HUDEP-2 (cell line): ENCODE results near the gene SLC30A10.
"Not testable (repeated sequence)": the region's sequence is repeated elsewhere in the genome, so short reads cannot be mapped to it uniquely, and the experiment has no call there.

ENCODE experiments used
- DNase-seq, 76 experiments: peaks; one replicate each; lab custom pipeline; 2025; ENCODE audit not compliant: unreplicated experiment in 76 of 76; lab: John Stamatoyannopoulos, UW

SLC30A10 gene

DNA sequence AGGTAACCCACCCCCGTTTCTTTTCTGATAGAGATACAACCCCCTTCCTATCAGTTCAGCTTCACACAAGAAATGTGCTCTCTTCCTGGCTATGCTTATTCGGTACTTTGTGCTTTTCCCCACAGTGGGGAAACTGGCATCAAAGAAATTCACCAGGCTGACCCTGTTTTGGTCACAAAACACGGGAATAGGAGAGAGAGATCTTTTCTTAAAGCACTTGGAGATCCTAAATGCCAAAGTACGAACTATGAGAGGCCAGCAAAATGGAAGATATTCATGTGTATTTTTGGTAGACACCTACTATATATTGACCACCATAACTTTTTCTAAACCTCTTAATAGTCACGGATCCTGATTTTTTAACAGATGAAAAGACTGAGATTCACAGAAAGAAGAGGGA lies 30.0 kb downstream of the SLC30A10 start:
- DNase-seq, result no peak

DNA sequence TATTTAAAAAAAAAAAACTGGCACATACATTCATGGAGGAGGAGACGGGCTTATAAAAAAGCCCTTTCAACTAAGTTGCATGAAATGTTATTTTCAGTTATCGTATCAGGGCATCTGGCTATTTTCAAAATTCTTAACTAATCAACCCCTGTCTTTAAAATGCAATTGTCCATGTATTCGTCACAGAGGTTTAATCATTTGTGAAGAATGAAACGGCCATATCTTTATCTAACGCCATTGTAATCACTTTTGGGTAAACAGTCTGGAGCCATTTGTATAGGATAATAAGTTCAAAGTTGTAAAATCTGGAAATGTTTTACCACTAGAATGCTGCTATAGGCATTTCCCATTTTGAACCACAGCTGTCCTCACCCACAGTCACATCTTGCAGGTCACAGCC lies 30.4 kb downstream of the SLC30A10 start:
- DNase-seq, result no peak

DNA sequence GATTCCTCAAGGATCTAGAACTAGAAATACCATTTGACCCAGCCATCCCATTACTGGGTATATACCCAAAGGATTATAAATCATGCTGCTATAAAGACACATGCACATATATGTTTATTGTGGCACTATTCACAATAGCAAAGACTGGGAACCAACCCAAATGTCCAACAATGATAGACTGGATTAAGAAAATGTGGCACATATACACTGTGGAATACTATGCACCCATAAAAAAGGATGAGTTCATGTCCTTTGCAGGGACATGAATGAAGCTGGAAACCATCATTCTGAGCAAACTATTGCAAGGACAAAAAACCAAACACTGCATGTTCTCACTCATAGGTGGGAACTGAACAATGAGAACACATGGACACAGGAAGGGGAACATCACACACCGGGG lies 36.1 kb downstream of the SLC30A10 start:
- DNase-seq, result not testable (repeated sequence)

DNA sequence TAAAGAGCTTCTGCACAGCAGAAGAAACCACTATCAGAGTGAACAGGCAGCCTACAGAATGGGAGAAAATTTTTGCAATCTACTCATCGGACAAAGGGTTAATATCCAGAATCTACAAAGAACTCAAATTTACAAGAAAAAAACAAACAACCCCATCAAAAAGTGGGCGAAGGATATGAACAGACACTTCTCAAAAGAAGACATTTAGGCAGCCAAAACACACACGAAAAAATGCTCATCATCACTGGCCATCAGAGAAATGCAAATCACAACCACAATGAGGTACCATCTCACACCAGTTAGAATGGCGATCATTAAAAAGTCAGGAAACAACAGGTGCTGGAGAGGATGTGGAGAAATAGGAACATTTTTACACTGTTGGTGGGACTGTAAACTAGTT lies 36.5 kb downstream of the SLC30A10 start:
- DNase-seq, result not testable (repeated sequence)

DNA sequence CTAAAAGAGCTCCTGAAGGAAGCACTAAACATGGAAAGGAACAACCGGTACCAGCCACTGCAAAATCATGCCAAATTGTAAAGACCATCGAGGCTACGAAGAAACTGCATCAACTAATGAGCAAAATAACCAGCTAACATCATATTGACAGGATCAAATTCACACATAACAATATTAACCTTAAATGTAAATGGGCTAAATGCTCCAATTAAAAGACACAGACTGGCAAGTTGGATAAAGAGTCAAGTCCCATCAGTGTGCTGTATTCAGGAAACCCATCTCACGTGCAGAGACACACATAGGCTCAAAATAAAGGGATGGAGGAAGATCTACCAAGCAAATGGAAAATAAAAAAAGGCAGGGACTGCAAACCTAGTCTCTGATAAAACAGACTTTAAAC lies 39.7 kb downstream of the SLC30A10 start:
- not testable (repeated sequence) for DNase-seq

DNA sequence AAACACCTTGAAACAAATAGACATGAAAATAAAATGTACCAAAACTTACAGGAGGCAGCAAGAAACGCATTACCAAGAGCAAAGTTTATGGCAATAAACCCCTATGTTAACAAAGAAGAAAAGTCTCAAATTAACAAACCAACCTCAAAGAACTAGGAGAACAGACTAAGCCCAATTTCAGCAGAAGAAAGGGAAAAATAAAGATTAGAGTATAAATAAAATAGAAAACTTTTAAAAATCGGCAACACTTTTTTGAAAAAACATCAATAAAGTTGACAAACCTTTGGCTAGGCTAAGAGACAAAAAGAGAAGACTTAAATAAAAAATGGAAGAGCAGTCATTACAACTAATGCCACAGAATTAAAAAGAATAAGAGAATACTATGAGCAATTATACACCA lies 42.7 kb downstream of the SLC30A10 start:
- no peak for DNase-seq

DNA sequence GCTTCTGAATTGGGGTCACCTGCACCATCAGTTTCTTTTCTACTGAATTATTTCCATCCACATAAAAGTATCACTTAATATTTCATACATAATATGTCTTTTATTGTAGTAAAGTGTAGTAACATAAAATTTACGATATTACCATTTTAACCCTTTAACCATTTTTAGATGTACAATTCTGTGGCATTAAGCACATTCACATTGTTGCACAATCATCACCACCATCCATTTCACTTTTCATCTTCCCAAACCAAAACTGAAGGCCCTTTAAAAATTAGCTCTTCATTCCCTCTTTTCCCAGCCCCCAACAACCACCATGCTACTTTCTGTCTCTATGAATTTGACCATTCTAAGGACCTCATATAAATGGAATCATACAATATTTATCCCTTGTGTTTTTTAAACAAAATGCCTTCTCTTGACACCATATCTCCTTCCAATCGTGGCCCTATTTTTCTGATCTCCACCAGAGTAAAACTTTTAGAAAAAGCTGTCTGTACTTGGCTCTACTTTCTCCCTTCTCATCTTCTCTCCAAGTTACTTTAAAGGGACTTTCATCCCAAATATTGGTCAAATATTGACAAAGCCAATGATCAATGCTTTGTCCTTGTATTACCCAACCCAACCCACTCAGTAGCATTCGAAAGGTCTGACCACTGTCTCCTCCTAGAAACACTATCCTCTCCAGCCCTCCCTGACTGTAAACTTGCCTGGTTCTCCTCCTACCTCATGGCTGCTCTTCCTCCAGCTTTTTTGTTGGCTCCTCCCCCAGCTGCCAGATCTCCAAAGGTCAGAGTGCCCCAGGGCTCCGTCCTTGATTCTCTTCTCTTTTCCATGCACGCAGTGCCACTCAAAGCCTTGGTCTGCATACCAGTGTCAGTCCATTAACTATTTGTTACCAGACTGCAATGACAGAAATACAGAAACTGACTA lies 44.7 kb downstream of the SLC30A10 start:
- DNase-seq, result no peak

DNA sequence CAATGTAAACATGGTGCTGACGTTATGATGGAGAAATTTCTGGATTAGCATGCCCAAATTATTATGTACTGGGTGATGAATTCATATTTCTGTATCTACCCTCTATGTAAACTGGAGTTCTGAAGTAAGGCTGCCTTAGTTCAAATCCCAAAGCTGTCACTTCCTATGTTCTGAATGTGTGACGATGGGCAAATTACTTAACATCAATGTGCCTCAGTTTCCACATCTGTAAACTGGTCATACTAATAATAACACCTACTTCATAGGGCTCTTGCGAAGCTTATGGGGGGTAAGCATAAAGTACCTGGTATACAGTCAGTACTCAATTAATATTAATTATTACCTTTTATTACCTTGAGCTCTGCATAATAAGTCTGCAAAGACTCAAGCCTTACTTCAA lies 45.6 kb downstream of the SLC30A10 start:
- no peak for DNase-seq

DNA sequence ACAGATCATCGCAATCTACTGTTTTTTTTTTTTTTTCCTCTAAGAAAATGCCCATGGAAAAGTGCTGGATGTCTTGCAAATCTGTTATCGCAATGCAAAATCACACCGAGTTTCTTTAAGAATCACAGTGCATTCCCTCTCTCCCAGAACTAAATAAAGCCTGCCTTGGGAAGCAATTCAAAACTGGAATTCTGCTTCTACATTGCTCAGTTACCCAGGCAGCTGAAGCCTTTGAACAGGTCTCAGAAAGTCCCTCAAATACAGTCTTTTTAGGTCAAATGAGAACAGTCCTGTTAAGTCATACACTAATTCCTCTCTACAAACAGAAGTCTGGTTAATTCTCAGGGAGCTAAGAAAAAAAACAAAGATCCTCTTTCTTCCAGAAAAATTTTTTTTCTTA lies 46.3 kb downstream of the SLC30A10 start:
- no peak for DNase-seq

DNA sequence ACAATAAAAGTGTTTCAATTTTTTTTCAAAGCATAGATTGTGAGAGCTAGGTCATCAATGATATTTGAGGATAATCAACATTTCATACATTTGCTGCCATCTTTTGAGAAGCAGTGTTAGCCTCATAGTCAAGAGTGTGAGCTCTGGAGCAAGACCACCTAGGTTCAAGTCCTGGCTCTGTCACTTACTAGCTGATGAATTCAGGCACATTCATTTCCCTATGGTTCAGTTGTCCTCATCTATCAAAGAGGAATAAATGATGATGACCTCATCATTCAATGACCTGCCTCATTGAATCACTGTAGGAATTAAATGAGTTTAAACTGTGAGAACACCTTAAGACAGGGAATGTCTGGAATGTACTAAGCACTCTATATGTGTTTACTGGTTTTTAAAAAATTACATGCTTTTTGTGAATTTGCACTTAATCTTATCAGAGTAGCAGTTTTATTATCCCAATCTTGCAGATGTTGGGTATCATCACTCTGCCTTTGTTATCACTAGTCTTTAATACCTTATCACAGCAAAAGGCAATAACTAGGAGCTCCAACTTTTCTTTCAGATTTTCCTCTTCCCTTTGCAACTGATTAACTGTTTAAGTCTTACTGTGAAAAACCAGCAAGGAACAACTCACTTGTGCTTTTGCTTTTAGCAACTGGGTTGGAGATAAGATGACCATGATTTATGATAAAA lies 47.4 kb downstream of the SLC30A10 start:
- no peak for DNase-seq

DNA sequence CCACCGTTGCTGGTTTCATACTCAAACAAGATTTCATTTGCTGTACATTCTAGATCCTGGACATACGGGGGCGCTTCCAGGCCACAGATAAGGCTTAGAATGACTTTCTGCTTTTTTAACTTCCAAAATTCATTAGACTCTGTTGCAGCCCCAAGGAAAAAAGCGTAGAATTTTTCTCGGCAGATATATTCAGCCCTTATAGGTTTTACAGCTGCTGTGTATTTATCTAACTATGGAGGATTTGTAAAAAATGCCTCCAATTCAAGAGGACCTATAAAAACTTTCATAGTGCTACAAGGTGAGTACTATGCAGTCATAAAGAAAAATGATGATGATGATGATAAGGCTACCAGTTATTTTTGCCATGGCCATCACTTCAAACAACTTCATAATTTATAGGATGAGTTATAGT lies 51.6 kb downstream of the SLC30A10 start:
- peak in 39 of 76 experiments; percentile 1 to 59 (median 23) for DNase-seq

DNA sequence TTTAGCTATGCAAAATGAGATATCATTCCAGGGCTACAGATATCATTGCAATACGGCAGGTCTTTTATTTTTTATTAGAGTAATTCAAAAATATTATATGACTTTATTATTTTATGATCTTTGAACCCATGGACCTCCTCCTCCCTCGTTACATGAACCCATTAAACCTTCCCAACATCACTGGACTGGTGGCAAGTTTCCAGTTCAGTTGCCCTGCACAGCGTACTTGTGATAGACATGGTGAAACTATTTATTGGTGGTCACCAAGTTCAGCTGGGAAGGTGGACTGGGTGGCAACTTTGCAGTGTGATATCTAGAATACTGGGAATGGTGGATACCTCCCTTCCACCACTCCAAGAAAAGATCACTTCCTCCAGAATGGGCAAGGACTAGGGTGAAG lies 52.5 kb downstream of the SLC30A10 start:
- no peak for DNase-seq

DNA sequence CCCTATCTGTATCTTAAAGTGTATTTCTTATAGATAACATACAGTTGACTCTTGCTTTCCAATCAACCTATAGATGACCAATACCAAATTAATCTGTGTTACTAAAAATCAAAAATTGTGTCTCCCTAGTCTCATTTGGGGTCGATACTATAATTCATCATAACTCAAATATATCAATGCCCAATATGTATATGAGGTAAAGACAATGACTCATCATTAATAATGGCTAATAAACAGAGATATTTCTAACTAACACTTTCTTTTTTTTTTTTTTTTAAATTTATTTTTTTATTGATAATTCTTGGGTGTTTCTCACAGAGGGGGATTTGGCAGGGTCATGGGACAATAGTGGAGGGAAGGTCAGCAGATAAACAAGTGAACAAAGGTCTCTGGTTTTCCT lies 55.8 kb downstream of the SLC30A10 start:
- DNase-seq, result not testable (repeated sequence)

DNA sequence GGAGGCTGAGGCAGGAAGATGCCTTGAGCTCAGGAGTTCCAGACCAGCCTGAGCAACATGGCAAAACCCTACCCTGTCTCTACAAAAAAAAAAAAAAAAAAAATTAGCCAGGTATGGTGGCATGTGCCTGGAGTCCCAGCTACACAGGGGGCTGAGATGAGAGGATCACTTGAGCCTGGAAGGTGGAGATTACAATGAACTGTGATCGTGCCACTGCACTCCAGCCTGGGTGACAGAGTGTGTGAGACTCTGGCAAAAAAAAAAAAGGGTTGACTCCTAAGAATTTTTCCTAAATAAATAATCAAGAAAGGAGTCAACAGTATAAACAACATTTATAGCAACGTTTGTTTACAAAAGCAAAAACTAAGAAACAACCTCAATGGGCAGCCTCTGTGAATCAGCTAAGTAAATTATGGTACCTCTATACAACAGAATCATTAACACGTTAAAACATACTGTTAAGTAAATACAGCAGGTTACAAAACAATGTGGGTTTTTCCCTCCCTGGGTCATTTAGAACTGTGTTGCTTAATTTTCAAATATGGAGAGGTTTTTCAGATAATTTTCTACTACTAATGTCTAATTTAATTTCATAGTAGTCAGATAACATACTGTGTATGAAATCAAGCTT lies 56.8 kb downstream of the SLC30A10 start:
- no peak for DNase-seq

DNA sequence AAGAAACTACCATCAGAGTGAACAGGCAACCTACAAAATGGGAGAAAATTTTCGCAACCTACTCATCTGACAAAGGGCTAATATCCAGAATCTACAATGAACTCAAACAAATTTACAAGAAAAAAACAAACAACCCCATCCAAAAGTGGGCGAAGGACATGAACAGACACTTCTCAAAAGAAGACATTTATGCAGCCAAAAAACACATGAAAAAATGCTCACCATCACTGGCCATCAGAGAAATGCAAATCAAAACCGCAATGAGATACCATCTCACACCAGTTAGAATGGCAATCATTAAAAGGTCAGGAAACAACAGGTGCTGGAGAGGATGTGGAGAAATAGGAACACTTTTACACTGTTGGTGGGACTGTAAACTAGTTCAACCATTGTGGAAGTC lies 59.7 kb downstream of the SLC30A10 start:
- DNase-seq, result not testable (repeated sequence)
